ENCODE results near the gene ADI1. TPM values are rescaled to one million over a fixed set of nuclear protein-coding genes. Genes with fewer than 3 reads are reported as not detected.
A peak's percentile ranks its signal among the peaks of the same experiment; 100 is the strongest.
"Not testable (repeated sequence)": the region's sequence is repeated elsewhere in the genome, so short reads cannot be mapped to it uniquely, and the experiment has no call there.

The ADI1 gene
- total RNA-seq, 1 experiment from 2014 or later, result 61.8 TPM

- no peak for DNase-seq (ENCODE audit: low read depth)
Observed at GRCh38 chr2:3464401-3465005, 54.8 kb downstream of the ADI1 start.

- DNase-seq (ENCODE audit: low read depth), result no peak
Observed at GRCh38 chr2:3463944-3464343, 55.4 kb downstream of the ADI1 start.

- DNase-seq (ENCODE audit: low read depth), result no peak
Observed at GRCh38 chr2:3463186-3463835, 56.0 kb downstream of the ADI1 start.

GRCh38 chr2:3462493-3463104 lies 56.7 kb downstream of the ADI1 start:
- DNase-seq (ENCODE audit: low read depth), result no peak

- DNase-seq (ENCODE audit: low read depth), result peak; percentile 65
Observed at GRCh38 chr2:3461801-3462492, 57.4 kb downstream of the ADI1 start.

GRCh38 chr2:3460831-3461800 lies 58.2 kb downstream of the ADI1 start:
- no peak for DNase-seq (ENCODE audit: low read depth)

- DNase-seq (ENCODE audit: low read depth), result no peak
Observed at GRCh38 chr2:3460156-3460555, 59.2 kb downstream of the ADI1 start.

GRCh38 chr2:3459185-3460015 lies 59.9 kb downstream of the ADI1 start:
- DNase-seq (ENCODE audit: low read depth), result peak; percentile 33

- DNase-seq (ENCODE audit: low read depth), result no peak
Observed at GRCh38 chr2:3458396-3459184, 60.7 kb downstream of the ADI1 start.

GRCh38 chr2:3457524-3458395 lies 61.6 kb downstream of the ADI1 start:
- DNase-seq (ENCODE audit: low read depth), result no peak

- DNase-seq (ENCODE audit: low read depth), result no peak
Observed at GRCh38 chr2:3456125-3456524, 63.2 kb downstream of the ADI1 start.

- no peak for DNase-seq (ENCODE audit: low read depth)
Observed at GRCh38 chr2:3454802-3455201, 64.5 kb downstream of the ADI1 start.

- not testable (repeated sequence) for DNase-seq (ENCODE audit: low read depth)
Observed at GRCh38 chr2:3454005-3454404, 65.3 kb downstream of the ADI1 start.

GRCh38 chr2:3453190-3453999 lies 65.9 kb downstream of the ADI1 start:
- DNase-seq (ENCODE audit: low read depth), result no peak

GRCh38 chr2:3451926-3452671 lies 67.2 kb downstream of the ADI1 start:
- peak; percentile 79 for DNase-seq (ENCODE audit: low read depth)

GRCh38 chr2:3451169-3451568 lies 68.2 kb downstream of the ADI1 start:
- no peak for DNase-seq (ENCODE audit: low read depth)
